ENCODE data around the gene GADD45B. TPM values are rescaled to one million over a fixed set of nuclear protein-coding genes. Genes with fewer than 3 reads are reported as not detected.

GADD45B gene
- total RNA-seq, 1 donor from 2014 or later, result 4.9 TPM

DNA sequence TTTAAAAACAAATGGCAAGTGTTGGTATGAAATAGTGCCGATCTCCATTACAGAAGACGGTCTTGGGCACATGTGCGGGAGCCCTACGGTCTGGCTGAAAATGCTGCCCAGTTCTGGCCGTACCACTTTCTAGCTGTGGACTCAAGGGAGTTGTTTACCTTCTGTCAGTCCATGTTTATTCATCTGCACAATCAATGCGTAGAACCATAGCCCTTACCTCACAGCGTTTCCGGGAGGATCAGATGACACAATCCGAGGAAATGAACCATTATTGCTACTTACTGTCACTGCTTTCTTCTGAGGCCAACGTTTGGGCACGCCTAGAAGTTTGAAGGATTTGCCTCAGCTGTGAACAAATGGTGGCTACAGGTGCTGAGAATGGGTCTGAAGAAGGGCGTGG, 31.2 kb downstream of the GADD45B start:
- H3K4me1 Mint-ChIP-seq (ENCODE audit: low read depth), result peaks cover 15% of the 10 kb centered on the region
- no peaks in the 10 kb centered on the region for H3K36me3 Mint-ChIP-seq (ENCODE audit: insufficient read depth)
- DNase-seq (ENCODE audit: low spot score, unreplicated experiment), result peak; percentile 34
- no peaks in the 10 kb centered on the region for H3K27me3 Mint-ChIP-seq
- H3K27ac Mint-ChIP-seq, result peak overlapping the region; percentile 93
- H3K4me3 Mint-ChIP-seq (ENCODE audit: low read depth), result peak overlapping the region; percentile 20
- TF ChIP-seq, protein P1, sequence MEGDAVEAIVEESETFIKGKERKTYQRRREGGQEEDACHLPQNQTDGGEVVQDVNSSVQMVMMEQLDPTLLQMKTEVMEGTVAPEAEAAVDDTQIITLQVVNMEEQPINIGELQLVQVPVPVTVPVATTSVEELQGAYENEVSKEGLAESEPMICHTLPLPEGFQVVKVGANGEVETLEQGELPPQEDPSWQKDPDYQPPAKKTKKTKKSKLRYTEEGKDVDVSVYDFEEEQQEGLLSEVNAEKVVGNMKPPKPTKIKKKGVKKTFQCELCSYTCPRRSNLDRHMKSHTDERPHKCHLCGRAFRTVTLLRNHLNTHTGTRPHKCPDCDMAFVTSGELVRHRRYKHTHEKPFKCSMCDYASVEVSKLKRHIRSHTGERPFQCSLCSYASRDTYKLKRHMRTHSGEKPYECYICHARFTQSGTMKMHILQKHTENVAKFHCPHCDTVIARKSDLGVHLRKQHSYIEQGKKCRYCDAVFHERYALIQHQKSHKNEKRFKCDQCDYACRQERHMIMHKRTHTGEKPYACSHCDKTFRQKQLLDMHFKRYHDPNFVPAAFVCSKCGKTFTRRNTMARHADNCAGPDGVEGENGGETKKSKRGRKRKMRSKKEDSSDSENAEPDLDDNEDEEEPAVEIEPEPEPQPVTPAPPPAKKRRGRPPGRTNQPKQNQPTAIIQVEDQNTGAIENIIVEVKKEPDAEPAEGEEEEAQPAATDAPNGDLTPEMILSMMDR (IDR thresholded peaks at IDR 0.05; ENCODE audit: unreplicated experiment), result no peak
- H3K9me3 Mint-ChIP-seq (ENCODE audit: low read depth), result no peaks in the 10 kb centered on the region

DNA sequence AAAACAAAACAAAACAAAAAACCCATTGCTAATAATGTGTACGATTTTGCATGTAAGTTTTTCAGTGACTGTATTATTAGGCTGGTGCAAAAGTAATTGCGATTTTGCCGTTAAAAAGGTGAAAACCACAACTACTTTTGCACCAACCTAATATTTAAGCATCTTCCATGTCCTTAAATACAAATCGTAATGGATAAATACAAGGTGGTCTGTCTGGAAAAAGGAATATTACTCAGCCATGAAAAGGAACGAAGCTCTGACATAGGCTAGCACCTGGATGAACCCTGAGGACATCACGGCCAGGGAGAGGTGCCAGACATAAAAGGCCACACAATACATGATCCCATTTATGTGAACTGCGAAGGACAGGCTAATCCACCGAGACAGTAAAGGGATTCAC, 33.2 kb downstream of the GADD45B start:
- no peak for DNase-seq (ENCODE audit: low spot score, unreplicated experiment)
- peaks cover 7% of the 10 kb centered on the region for H3K4me1 Mint-ChIP-seq (ENCODE audit: low read depth)
- no peak overlapping the region for H3K4me3 Mint-ChIP-seq (ENCODE audit: low read depth)
- H3K36me3 Mint-ChIP-seq (ENCODE audit: insufficient read depth), result no peaks in the 10 kb centered on the region
- no peak overlapping the region for H3K27ac Mint-ChIP-seq
- TF ChIP-seq, protein P1 (IDR thresholded peaks at IDR 0.05; ENCODE audit: unreplicated experiment), result no peak
- H3K9me3 Mint-ChIP-seq (ENCODE audit: low read depth), result no peaks in the 10 kb centered on the region
- H3K27me3 Mint-ChIP-seq, result no peaks in the 10 kb centered on the region

DNA sequence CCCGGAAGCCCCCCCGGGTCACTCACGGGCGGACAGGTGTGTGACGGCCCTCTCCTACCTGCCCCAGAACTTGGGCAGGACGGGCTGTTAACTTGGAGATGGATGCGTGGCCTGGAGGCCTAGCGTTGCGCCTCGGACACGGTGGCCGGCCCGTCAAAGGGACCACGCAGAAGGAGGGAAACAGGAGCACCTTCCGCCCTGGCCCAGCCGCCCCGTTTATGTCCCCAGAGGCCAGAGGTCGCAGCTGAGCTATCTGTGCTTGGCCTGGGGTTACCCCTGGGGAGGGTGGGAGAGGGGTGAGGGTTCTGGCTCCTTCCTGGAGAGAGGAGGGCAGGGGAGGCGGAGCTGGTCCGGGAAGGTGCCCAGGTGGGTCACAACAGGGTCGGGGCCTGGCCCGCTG, 35.6 kb downstream of the GADD45B start:
- no peak for DNase-seq (ENCODE audit: low spot score, unreplicated experiment)
- no peak overlapping the region for H3K4me3 Mint-ChIP-seq (ENCODE audit: low read depth)
- H3K27ac Mint-ChIP-seq, result no peak overlapping the region
- no peaks in the 10 kb centered on the region for H3K36me3 Mint-ChIP-seq (ENCODE audit: insufficient read depth)
- no peaks in the 10 kb centered on the region for H3K27me3 Mint-ChIP-seq
- peaks cover 6% of the 10 kb centered on the region for H3K4me1 Mint-ChIP-seq (ENCODE audit: low read depth)
- TF ChIP-seq, protein P1 (IDR thresholded peaks at IDR 0.05; ENCODE audit: unreplicated experiment), result no peak
- H3K9me3 Mint-ChIP-seq (ENCODE audit: low read depth), result no peaks in the 10 kb centered on the region

DNA sequence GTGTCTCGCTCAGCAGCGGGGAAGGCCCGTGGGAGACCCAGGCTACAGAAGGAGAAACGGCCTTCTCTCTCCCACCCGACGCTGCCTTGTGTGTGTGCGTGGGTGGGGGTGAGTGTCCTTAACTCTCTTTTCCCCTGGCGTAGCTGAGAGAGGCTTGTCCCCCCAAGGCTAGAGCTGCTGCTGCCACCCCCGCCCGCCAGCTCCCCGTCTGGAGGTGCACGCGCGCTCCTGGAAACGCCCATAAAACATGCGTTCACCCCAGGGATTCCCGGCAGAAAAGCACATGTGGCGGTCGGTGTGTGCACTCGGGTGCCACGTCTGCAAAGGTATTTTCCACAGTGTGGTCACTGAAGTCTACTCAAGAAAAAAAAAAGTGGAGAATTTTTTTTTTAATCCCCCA, 36.1 kb downstream of the GADD45B start:
- no peaks in the 10 kb centered on the region for H3K9me3 Mint-ChIP-seq (ENCODE audit: low read depth)
- H3K4me3 Mint-ChIP-seq (ENCODE audit: low read depth), result no peak overlapping the region
- H3K4me1 Mint-ChIP-seq (ENCODE audit: low read depth), result peaks cover 5% of the 10 kb centered on the region
- TF ChIP-seq, protein P1 (IDR thresholded peaks at IDR 0.05; ENCODE audit: unreplicated experiment), result no peak
- H3K27me3 Mint-ChIP-seq, result no peaks in the 10 kb centered on the region
- H3K27ac Mint-ChIP-seq, result no peak overlapping the region
- no peaks in the 10 kb centered on the region for H3K36me3 Mint-ChIP-seq (ENCODE audit: insufficient read depth)
- DNase-seq (ENCODE audit: low spot score, unreplicated experiment), result no peak

DNA sequence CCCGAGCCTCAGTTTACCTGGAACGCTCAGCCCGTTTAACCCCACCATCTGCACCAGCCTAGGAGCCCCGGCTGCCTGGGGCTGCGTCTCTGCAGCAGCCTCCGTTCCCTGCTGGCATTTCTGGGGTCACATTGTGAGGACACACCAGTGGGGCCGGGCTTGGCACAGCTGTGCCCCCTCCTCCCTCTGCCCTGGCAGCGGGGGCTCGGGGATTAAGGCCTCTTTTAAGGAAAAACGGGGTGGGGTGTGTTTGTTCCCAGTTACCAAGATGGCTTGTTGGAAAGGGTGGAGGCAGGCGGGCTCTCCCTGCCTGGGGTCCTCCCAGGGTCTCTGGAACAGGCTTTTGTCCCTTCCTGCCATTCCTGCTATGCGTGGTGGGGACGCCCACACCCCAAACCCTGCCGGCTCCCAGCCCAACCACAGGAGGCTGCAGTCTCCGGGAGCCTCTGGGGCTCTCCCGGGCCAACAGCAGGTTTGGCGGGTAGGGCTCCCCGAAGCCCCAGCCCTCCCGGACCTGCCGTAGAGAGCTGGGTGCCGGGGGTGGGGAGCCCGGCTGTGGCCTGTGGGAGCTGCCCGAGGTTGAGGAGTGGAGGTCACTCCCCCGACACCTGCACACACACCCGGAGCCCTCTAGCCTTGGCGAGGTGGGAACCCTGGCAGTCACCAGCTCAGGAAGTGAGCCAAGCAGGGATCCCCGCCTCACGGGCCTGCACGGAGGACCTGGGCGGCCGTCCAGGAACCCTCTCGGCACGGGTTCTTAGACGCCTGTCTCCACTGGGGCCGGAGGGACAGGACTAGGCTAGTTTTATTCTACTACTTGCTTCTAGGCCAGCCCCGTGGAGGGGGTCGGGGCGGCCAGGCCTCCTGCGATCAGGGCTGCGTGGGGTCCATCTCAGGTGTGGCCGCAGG, 36.9 kb downstream of the GADD45B start:
- Mint-ChIP-seq H3K27me3 (no peaks in the 10 kb centered on the region), H3K27ac (no peak overlapping the region), H3K4me1 (ENCODE audit: low read depth) (peaks cover 2% of the 10 kb centered on the region), H3K36me3 (ENCODE audit: insufficient read depth) (no peaks in the 10 kb centered on the region), H3K4me3 (ENCODE audit: low read depth) (no peak overlapping the region), H3K9me3 (ENCODE audit: low read depth) (no peaks in the 10 kb centered on the region)
- no peak for DNase-seq (ENCODE audit: low spot score, unreplicated experiment)
- TF ChIP-seq, protein P1 (IDR thresholded peaks at IDR 0.05; ENCODE audit: unreplicated experiment), result no peak

All from progenitor cell of endocrine pancreas (in vitro differentiated cells).